Heart left ventricle (tissue), 16 donors: ENCODE measurements around the gene TMEM131L. TPM values are rescaled to one million over a fixed set of nuclear protein-coding genes. Genes with fewer than 3 reads are reported as not detected.

Source experiments
- ATAC-seq, 4 donors: fragments of 200-7000 bp; cut with Tn5 transposase; one replicate each; pipeline ENCODE4 v1.9.1; 2020 to 2022; ENCODE audit warnings: moderate library complexity in 4 of 4, mild to moderate bottlenecking in 3 of 4, moderate number of reproducible peaks in 1 of 4
- DNase-seq, 5 donors: peaks; one replicate each; pipeline ENCODE4 v3.0.0-alpha.2; 2020
- H3K27ac ChIP-seq, 12 donors: fragments of 200-600 bp; sonication (generic) in 4 of 12; one replicate each; pipeline versions ENCODE4 v1.5.0 to v1.8.0; 2016 to 2022; ENCODE audit warnings: mild to moderate bottlenecking in 2 of 12
- H3K27me3 ChIP-seq, 9 donors: fragments of 200-600 bp; sonication (generic) in 2 of 9; one replicate each; pipeline versions ENCODE4 v1.5.1 to v1.8.0; 2016 to 2022; ENCODE audit warnings: mild to moderate bottlenecking in 3 of 9
- H3K36me3 ChIP-seq, 9 donors: fragments of 200-600 bp; sonication (generic) in 2 of 9; one replicate each; pipeline versions ENCODE4 v1.5.0 to v1.8.0; 2018 to 2022; ENCODE audit warnings: mild to moderate bottlenecking in 2 of 9
- H3K4me1 ChIP-seq, 12 donors: fragments of 200-600 bp; sonication (generic) in 4 of 12; one replicate each; pipeline versions ENCODE4 v1.5.0 to v1.8.0; 2016 to 2022; ENCODE audit warnings: mild to moderate bottlenecking in 3 of 12
- H3K4me3 ChIP-seq, 12 donors: fragments of 200-600 bp; sonication (generic) in 4 of 12; one replicate each; pipeline versions ENCODE4 v1.5.0 to v1.8.0; 2017 to 2022; ENCODE audit warnings: mild to moderate bottlenecking in 9 of 12, moderate library complexity in 4 of 12
- H3K9me3 ChIP-seq, 12 donors: fragments of 200-600 bp; sonication (generic) in 4 of 12; one replicate each; pipeline versions ENCODE4 v1.5.0 to v1.8.0; 2016 to 2022; ENCODE audit warnings: mild to moderate bottlenecking in 1 of 12
- POLR2A ChIP-seq, 2 donors: fragments of 450-650 bp; IDR thresholded peaks; one replicate each; pipeline ENCODE4 v1.6.1; 2017; ENCODE audit warnings: antibody characterized with exemption in 2 of 2, mild to moderate bottlenecking in 2 of 2, moderate library complexity in 2 of 2
- WGBS, 4 donors: extraction: QIAGEN DNeasy Blood & Tissue Kit in 2 of 4; methylation state at CpG; one replicate each; pipeline versions ENCODE4 v1.1.5 to v1.1.7; 2013 to 2018; 5-methylcytosine and 5-hydroxymethylcytosine counted together
- intact Hi-C, 10 donors: fragments of 100-400 bp; cut with DNase I; formaldehyde crosslinking; loops; one replicate each; pipeline versions ENCODE4 v1.11.1 to v1.14.2; 2022
- polyA plus RNA-seq, 2 donors: library from polyadenylated mRNA; stranded (reverse); fragments of 200-250 nt; gene quantifications; one replicate each; pipeline ENCODE4 v1.2.3, GENCODE V29; 2013
- total RNA-seq, 9 donors: library from RNA; depleted of rRNA in 2 of 9; stranded (reverse); fragments of >200 nt in 2 of 9; fragmentation: NEBNext Ultra II Directional in 3 of 9; extraction: Animal tissue kit (Norgen Biotek cat#: 25700) in 3 of 9; gene quantifications; one replicate each; pipeline versions ENCODE4 v1.1.0 to v1.2.4, GENCODE V29; 2016 to 2023
- TF ChIP-seq, protein P1 (sequence below), 12 donors: fragments of 200-600 bp; sonication (generic) in 4 of 12; IDR thresholded peaks; one replicate each; pipeline versions ENCODE4 v1.5.0 to v1.8.0; 2018 to 2022; ENCODE audit warnings: antibody characterized with exemption in 12 of 12, mild to moderate bottlenecking in 5 of 12
- donor health status: ischemic (EF 13 %, LVEDD 7.1; RV severe dilation, severe dysfunction).
- donor health status: healthy with polysubstance abuse.
- donor health status: DM: no; HTN: yes; CAD: no.
- donor health status: DM: no; HTN: no; CAD: no.
- donor health status: ischemic (EF 25% LVEDD 6.9; RV normal size, moderate dysfunction).
- donor health status: ischemic (EF 25% LVEDD 5.7; RV mildly dilated, moderate dysfunction).
- donor health status: healthy.
- donor health status: DM: yes; HTN: yes; CAD: no.
- donor health status: ischemic (EF 35%, LVEDD 5.7; RV mildly dilated, moderate dysfunction).
- donor health status: nonischemic (EF 11% LVEDD 7.7; RV severe dilation, severe dysfunction).
- donor health status: DM: yes; HTN: yes; CAD: no.
- donor health status: PGD.
- donor health status: ischemic (EF 29% LVEDD 5.4; RV normal size, mild dysfunction).
- donor health status: nonischemic (EF 23%, LVEDD 6.1; RV moderate dilation, normal function).

Gene TMEM131L
- total and polyA plus RNA-seq, 11 donors: 3.8 to 22.2 (median 19.6) TPM

DNA sequence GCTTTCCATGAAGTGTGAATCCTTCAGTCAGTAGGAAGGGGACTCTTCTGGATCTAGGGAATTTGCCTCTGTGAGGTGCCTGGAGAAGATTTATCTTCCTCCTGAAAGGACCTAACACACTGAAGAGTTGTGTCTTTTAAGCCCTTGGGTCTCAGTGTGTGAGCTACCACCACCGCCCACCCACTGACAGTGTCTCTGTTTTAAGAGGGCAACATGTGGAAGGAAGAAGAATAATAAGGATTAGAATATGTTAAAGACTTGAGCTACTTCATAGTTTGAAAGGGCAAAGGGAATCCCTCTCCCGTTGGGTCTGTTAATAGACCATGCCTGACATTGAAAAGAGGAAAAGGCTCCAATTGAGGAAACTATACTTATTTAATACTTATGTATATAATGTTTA lies 153.7 kb downstream of the TMEM131L start:
- DNase-seq (no peak), ATAC-seq (no peak)
- H3K36me3 ChIP-seq: peaks cover 0 to 99% (median 82%) of the 10 kb centered on the region in 9 donors
- intact Hi-C loops: no loop called here
- no peaks in the 10 kb centered on the region for H3K9me3 ChIP-seq
- peaks cover 0 to 36% (median 0%) of the 10 kb centered on the region in 12 donors for H3K4me1 ChIP-seq
- no peak overlapping the region for H3K27ac ChIP-seq
- H3K4me3 ChIP-seq: no peak overlapping the region
- TF ChIP-seq POLR2A (IDR thresholded peaks at IDR 0.05): no peak
- TF ChIP-seq, protein P1, sequence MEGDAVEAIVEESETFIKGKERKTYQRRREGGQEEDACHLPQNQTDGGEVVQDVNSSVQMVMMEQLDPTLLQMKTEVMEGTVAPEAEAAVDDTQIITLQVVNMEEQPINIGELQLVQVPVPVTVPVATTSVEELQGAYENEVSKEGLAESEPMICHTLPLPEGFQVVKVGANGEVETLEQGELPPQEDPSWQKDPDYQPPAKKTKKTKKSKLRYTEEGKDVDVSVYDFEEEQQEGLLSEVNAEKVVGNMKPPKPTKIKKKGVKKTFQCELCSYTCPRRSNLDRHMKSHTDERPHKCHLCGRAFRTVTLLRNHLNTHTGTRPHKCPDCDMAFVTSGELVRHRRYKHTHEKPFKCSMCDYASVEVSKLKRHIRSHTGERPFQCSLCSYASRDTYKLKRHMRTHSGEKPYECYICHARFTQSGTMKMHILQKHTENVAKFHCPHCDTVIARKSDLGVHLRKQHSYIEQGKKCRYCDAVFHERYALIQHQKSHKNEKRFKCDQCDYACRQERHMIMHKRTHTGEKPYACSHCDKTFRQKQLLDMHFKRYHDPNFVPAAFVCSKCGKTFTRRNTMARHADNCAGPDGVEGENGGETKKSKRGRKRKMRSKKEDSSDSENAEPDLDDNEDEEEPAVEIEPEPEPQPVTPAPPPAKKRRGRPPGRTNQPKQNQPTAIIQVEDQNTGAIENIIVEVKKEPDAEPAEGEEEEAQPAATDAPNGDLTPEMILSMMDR (IDR thresholded peaks at IDR 0.05): no peak
- no peaks in the 10 kb centered on the region for H3K27me3 ChIP-seq
- 82 to 89% (median 88%) methylated on average over 2 of the region's 2 CpGs for WGBS, 4 donors

DNA sequence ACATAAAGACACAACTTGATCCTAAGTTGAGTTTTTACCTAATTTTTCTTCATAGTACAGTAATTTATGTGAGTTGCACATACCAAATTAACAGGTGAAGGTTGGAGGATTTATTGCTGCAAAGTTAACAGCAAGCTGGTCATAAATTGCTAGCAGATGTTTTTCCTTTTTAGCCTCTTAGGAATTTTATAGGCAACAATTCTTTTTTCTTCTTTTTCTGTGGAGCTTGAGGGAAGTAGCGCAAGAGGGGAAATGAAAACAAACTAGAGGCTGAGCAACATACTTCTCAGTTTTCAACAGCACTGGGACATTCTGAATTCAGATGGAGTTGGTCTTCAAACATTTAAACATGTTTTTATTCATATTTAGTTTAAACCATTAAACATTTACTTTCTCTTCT lies 154.2 kb downstream of the TMEM131L start:
- H3K4me1 ChIP-seq: peaks cover 0 to 36% (median 0%) of the 10 kb centered on the region in 12 donors
- intact Hi-C loops: no loop called here
- ATAC-seq (no peak), DNase-seq (no peak)
- peaks cover 0 to 99% (median 83%) of the 10 kb centered on the region in 9 donors for H3K36me3 ChIP-seq
- no peak for TF ChIP-seq POLR2A (IDR thresholded peaks at IDR 0.05)
- TF ChIP-seq, protein P1 (IDR thresholded peaks at IDR 0.05): no peak
- WGBS, 4 donors: 72 to 84% (median 80%) methylated on average over 1 of the region's 1 CpG
- no peak overlapping the region for H3K4me3 ChIP-seq
- no peaks in the 10 kb centered on the region for H3K27me3 ChIP-seq
- H3K9me3 ChIP-seq: no peaks in the 10 kb centered on the region
- H3K27ac ChIP-seq: no peak overlapping the region

DNA sequence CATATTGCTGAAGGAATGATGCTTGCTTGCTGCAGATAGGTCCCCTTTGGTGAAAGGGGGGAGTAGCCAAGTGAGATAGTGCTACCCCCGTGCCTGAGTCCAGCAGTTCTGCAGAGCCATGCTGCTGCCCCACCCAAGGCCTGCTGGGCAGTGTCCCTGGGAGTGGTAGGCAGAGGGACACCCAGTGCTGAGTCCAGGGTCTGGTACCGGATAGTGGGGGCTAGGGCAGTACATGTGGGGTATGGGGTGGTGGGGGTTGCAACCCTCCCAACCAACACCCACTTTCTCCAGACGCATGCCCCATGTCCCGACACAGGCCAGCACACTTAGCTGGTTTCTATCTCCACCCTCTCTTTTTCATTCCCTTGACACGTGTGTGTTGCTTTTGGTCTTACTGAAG lies 155.9 kb downstream of the TMEM131L start:
- WGBS, 4 donors: 92 to 97% (median 95%) methylated on average over 5 of the region's 5 CpGs
- intact Hi-C loops: no loop called here
- DNase-seq (no peak), ATAC-seq (peak in 1 of 4 donors; percentile 21)
- peaks cover 0 to 99% (median 85%) of the 10 kb centered on the region in 9 donors for H3K36me3 ChIP-seq
- TF ChIP-seq, protein P1 (IDR thresholded peaks at IDR 0.05): no peak
- no peak for TF ChIP-seq POLR2A (IDR thresholded peaks at IDR 0.05)
- no peak overlapping the region for H3K4me3 ChIP-seq
- H3K4me1 ChIP-seq: peaks cover 0 to 36% (median 0%) of the 10 kb centered on the region in 12 donors
- H3K27ac ChIP-seq: no peak overlapping the region
- H3K27me3 ChIP-seq: no peaks in the 10 kb centered on the region
- H3K9me3 ChIP-seq: no peaks in the 10 kb centered on the region

DNA sequence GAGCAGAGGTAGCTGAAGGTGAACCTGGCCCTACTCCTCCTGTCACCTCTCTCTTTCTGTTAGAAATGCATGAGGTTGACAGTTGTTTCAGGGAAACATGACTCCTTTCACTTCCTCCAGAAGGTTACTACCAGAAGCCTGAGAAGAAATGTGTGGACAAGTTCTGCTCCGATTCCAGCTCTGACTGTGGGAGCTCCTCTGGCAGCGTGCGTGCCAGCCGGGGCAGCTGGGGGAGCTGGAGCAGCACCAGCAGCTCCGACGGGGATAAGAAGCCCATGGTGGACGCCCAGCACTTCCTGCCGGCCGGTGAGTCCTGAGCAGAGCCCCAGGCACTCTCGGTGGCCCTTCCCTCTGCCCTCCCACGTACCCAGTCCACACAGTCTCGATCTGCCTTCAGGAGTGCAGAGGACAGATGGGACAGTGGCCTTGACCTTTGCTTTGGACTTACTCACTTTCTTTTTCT lies 156.6 kb downstream of the TMEM131L start:
- ATAC-seq: peak in 3 of 4 donors; percentile 22 to 52 (median 31)
- WGBS, 4 donors: 57 to 65% (median 63%) methylated on average over 8 to 12 of the region's 12 CpGs

More for the DNA sequence above, 156.6 kb downstream of the TMEM131L start:
- Histone ChIP-seq H3K27me3 (no peaks in the 10 kb centered on the region), H3K4me3 (no peak overlapping the region), H3K36me3 (peaks cover 0 to 99% (median 86%) of the 10 kb centered on the region in 9 donors), H3K4me1 (peaks cover 0 to 36% (median 0%) of the 10 kb centered on the region in 12 donors), H3K27ac (peak overlapping the region in 1 of 12 donors; percentile 9), H3K9me3 (no peaks in the 10 kb centered on the region)
- no peak for DNase-seq
- TF ChIP-seq, protein P1 (IDR thresholded peaks at IDR 0.05): no peak
- no peak for TF ChIP-seq POLR2A (IDR thresholded peaks at IDR 0.05)
- intact Hi-C loops: no loop called here
